NCI-H2227 (cell line): ENCODE measurements around the gene DOK1.

Source experiments
- DNase-seq: peaks from one replicate; lab custom pipeline; 2025; ENCODE audit not compliant: unreplicated experiment; lab: John Stamatoyannopoulos, UW

DOK1 gene

DNA sequence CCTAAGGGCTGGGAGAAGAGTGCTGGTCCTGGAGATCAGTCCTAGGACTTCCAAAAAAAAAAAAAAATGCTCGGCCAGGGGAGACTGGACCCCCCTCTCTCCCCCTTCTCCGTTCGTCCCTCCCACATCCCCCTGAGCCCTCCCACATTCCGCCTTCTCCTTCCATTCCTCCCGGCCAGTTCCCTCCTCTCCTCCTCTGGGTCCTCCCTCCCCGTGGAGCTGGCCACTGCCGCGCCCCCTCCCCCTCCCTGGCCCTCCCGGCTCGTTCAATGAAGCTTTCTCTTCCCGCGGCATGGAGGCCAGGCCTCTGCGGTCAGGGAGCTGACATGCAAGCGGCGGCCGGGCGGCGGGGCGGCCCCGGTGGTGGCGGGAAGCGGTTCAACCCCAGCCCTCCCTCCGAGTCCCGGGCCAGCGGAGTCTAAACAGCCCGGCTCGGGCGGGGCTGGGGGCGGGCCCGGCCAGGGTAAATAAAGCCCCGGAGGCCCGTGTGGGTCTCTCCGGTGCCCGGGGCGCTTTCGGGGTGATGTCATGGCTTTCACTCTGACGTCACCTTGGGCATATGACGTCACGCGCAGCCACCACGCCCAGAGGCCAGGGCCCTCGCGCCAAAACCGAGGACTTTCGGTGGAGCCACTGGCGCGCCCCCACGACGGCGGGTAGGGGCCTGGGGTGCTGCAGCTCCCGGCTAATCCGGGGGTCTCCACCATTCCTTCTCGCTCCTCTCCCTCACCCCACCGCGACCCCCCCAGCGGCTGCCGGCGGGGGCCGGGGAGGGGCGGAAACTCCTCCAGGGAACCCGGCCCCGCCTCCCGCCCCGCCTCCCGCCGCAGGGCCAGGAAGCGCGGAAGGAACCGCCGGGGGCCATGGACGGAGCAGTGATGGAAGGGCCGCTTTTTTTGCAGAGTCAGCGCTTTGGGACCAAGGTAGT, at the start of gene DOK1, which contains the start of gene LOXL3:
DOK1 (plus strand) TSS at position 829 of the 928 bp plus-strand sequence; CDS start at position 864, 35 bp downstream.
LOXL3 (minus strand) TSS at position 51 of the 928 bp plus-strand sequence. CDS start 1,308 bp downstream, outside the sequence.
- DNase-seq, result peak; percentile 91

DNA sequence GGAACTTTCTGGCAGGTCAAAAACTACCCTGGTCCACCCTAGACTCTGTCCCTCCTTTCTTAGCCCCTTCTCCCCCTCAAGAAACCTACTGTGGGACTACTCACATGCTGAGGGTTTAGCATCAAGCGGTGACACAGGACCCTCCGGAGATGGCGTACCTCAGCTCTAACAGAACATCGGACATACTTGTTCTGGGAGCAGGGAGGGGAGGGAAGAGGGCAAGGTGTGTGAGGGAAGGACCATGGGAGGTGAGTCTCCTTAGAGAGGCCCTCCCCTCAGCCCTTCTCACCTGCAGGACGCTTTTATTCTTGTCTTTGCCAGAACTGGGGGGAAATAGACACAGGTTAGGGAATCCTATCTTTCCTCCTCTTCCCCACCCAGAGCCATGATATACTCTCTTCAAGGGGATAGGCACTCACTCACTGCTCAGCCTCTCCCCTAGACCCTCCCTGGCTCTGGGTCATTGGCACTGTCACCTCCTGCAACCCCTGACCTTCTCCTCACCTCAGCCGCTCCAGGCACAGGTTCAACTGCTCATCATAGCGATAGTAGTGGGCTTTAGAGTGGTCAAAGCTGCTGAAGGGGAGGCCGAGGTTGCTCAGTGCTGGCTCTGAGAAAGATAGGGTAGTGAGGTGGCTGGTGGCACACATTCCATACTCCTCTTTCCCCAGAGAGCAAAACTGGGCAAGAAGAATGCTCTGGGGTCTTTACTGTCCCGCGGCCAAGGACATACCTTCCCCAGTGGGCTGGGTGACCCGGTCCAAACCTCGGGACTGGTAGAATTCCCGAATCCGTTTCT, 48.9 kb upstream of the DOK1 start:
- DNase-seq, result no peak

DNA sequence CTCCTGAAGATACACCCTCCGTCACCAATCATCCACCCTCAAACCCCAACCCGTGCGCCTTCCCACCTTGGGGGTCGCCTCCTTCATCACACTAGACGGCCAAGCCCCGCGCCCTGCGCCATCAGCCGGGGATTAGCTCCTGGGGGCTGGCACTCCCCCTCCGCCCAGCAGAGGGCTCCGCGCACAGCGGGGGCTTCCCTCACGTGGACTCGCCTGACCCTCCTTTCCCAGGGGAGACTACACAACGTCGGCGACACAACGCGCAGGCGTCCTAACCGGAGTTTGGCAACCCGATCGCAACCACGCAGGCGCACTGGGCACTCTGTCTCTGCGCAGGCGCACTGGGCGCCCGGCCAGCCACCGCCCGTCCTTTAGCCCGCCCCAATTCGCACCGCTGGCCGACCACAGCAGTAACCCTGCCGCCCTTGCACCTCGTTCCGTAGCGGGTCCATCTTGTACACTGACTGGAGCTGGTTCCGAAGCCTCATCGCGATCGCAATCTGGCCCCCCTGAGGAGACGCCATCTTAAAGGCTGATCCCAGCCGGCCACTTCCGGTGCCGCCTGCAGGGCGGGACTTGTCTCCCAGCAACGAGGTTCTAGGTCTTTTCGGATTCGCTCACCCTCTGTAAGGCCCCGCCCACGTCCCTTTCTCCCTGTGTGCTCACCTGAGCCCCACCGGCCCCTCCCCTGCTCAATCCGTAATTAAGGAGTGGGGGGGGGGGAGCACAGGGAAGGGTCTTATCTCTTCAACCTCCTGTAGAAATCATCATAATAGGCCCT, 47.2 kb upstream of the DOK1 start, which contains the start of gene PCGF1:
PCGF1 (minus strand) TSS at position 551 of the 781 bp plus-strand sequence; CDS start at position 524, 27 bp downstream.
- peak; percentile 99 for DNase-seq

DNA sequence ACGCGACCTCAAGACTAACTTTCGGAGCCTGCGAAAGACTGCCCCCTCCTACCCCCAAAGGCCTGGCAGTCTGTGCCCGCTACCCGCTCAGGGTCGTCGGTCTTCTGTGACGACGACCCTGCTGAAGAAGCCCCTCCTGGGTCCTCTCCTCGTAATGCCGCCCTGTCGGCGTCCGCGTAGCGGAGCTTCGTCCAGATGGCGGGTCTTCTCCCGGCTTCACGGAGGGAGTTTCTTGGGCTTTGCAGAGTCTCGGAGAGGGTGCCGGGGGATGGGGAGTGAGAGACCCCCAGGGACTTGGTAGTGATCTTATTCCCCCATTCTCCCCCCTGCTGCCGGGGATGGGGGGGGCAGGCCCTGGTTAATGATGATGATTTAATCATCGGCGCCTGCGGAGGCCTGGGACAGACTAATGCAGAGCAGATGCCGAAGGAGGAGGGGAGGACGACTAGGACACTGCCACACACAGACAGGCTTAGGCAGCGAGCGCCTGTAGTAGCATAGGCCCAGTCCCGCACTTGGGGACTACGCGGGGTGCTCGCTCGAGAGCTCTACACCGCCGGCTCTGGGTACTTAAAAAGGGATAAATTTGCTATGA, 46.5 kb upstream of the DOK1 start:
- peak; percentile 81 for DNase-seq

DNA sequence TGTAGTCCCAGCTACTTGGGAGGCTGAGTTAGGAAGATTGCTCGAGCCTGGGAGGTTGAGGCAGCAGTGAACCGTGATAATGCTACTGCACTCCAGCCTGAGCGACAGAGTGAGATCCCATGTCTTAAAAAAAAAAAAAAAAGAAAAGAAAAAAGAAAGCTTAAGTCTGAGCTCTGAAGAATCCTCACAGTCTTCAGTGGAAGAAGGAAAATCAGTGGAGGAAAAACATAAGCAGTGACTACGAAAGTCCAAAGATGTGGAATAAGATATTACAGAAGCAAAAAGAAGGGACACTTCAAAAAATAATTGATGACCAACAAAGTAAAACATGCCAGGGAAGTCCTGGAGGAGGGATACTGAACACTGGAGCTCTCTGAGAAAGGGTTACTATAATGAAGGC, 44.2 kb upstream of the DOK1 start:
- DNase-seq, result no peak

DNA sequence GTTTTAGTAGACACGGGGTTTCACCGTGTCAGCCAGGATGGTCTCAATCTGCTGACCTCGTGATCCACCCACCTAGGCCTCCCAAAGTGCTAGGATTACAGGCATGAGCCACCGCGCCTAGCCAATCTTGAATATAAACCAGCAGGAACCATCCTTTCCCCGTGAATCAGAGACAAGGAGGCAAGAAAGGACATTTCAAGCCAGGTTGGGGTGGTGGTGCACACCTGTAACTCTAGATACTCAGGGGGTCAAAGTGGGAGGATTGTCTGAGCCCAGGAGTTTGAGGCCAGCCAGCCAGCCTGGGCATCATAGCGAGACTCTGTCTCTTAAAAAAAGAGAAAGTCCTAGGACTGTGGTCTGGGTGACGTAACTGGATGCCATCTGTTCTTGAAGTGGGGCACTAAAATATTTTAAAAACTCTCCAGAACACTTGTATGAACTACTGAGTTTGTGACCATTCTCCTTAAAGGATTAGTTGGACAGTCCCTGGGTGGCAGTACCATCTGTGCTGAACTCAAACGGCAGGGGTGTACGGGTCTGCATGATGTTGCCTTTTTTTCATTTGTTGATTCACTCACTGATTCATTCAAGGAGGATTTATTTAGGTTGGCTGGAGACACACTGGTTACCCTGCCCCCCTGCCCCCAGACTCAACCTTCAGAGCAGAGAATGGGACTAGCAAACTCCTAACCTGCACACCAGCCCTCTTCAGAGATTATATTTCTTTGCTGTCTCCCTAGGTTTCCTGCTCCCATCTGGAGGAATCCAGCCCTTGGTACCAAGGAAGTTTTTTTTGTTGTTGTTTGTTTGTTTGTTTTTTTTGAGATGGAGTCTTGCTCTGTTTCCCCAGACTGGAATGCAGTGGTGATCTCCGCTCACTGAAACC, 43.2 kb upstream of the DOK1 start:
- DNase-seq, result no peak

DNA sequence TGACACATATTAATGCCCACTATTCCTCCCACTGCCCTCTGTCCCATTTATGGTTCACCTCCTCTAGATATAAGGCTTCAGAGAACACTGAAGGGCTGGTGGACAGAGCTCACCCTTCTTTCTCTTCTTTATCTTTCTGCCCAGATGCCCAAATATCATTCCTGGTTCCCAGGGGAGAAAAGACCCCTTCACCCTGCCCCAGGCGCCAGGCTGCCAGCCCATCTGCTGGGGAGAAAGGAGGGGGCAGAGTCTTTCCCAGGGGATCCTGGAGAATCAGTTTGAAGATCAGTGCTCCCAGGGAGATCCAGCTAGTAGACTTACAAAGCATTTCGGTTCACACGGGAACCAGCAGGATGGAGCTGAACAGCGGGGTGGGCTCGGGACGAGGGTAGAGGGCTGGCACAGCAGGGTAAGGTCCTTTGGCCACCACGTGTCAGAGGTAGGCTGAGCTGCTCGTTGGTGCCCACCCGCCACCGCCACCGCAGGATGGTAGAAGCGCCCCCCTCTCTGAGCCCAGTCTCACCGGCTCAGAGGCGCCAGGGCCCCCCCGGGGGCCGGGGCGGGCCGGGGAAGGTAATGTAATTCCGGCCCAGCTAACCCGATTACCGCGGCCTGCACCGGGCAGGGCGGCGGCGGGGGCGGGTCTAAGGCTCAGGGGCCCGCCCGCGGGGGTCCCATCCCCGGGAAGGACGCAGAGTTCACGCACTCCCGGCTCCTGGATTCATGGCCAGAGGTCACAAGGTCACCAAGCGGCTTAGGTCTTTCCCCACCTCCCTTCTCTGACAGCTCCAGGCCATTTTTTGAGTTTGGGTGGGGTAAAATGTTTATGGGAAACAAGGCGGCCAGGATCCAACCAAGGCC, 41.5 kb upstream of the DOK1 start:
- DNase-seq, result peak; percentile 63

DNA sequence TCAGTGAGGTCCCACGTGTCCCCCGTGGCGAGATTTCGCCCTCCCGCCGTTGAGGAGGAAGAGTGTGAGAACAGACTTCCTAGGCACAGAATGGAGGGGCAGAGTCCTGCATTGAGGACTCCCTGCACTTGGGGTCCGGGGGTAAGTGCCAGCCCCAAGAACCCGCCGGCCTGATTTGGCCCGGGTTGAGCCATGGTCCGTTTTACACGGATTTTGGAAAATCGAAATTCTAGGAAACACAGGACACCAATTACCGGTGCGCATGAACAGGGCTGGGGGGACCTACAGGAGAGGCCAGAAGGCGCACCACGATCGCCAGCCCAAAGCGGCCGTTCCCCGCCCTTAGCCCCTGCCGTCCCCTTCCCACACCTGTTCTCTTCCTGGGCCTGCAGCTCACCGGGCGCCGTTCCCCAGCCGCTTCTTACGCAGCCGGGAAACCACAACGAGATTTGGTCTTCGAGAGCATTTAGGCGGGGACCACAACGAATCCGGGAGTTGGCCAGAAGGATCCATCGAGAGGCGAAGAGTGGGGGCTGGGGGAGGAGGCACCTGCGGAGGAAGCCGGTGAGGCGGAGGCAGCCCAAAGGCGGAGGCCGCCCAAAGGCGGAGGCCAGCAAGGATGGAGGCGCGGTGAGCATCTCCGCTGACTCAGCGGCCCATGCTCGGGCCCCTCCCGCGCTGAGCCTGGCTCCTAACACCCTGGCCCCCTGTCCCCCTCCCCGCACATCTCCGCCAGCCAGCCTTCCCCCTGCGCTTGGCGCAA, 40.7 kb upstream of the DOK1 start:
- DNase-seq, result peak; percentile 78

DNA sequence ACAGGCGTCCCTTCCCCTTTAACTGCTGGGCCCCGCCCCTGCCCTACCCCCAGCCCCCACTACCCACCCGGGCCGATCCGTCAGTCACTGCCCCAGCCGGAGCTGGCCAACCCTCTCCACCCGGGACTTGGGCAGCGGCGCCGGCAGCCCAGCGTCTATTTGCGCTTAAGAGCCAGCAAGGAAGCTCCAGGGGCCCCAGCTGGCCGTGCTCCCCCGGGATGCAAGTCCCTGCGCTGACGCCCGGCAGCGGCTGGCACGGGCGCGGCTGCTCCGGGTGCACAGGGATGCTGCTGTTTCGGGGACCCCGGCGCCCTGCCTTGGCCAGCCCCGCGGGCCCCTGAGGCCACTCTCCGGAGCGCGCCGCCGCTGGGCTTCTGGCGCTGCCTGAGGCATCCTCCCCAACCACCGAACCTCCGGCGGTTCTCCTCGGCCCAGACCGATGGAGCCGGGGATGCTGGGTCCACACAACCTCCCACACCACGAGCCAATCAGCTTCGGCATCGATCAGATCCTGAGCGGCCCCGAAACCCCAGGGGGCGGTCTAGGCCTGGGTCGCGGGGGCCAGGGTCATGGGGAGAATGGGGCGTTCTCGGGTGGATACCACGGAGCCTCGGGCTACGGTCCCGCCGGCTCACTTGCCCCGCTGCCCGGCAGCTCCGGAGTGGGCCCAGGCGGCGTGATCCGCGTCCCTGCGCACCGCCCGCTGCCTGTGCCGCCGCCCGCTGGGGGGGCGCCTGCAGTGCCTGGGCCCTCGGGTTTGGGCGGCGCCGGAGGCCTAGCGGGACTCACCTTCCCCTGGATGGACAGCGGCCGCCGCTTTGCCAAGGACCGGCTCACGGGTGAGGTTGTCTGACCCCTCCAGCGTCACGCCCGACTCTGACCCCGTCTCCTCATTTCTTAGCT, 39.9 kb upstream of the DOK1 start, which contains the start of gene TLX2:
TLX2 (plus strand) TSS at position 83 of the 903 bp plus-strand sequence; CDS start at position 440, 357 bp downstream.
- DNase-seq, result no peak

DNA sequence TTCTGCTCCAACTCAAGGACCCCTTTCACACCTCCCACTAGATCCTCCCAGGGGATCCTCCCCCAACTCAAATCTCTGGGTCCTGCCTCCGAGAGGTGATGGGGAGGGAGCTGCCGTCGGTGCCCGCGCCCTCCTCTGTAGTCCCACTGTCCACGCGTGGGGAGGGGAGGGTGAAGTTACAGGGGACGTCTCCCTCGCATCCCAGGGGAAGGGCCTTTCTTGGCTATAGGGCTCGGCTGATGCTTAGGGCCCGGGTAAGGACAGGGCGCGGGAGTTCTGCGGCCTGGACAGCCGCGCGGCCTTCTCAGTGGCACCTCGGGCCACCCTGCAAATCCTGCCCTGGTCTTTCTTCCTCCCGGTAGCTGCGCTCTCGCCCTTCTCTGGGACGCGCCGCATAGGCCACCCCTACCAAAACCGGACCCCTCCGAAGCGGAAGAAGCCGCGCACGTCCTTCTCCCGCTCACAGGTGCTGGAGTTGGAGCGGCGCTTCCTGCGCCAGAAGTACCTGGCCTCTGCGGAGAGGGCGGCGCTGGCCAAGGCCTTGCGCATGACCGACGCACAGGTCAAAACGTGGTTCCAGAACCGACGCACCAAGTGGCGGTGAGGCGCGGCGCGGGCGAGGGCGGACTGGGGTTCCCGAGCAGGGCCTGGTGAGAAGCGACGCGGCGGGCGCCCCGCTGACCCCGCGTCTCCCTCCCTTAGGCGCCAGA, 39.1 kb upstream of the DOK1 start:
- no peak for DNase-seq

DNA sequence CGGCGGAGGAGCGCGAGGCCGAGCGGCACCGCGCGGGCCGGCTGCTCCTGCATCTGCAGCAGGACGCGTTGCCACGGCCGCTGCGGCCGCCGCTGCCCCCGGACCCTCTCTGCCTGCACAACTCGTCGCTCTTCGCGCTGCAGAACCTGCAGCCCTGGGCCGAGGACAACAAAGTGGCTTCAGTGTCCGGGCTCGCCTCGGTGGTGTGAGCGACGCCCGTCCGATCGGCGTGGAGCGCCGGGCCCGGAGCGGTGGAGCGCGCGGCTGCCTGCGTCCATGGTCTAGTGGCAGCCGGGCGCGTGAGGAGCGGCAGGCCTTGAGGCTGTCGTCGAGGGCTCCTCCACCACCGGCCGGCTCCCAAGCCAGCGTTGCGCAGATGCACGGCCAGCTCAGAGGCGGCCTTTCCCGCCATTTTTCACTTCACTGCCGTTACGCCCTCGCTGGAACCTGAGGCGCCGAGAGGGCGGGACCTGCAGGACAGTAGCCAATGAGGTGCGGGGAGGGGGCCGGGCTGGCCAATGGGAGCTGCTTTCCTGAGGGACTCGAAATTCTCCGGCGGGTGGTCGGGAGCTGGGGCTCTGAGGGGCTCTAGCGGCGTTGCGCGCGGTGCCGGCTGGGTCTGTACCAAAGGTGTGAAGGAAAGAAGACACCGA, 38.4 kb upstream of the DOK1 start:
- no peak for DNase-seq

DNA sequence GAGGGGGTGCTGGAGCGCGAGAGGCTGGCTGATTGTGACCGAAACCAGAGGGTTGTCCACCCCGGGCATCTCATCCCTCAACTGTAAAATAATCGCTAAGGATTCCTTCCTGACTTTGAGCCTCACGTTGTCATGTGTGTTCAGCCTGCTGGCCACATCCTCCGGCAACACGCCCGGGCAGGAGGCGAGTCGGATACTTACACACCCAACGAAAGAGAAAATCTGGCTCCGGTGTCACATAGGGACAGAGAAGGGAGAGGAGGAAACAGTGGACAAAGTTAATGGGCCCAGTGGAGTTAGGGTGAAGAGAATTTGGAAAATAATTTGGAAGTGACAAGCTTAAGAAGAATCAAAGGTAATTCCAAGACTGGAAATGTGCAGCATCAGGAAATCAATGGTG, 37.9 kb upstream of the DOK1 start:
- no peak for DNase-seq

DNA sequence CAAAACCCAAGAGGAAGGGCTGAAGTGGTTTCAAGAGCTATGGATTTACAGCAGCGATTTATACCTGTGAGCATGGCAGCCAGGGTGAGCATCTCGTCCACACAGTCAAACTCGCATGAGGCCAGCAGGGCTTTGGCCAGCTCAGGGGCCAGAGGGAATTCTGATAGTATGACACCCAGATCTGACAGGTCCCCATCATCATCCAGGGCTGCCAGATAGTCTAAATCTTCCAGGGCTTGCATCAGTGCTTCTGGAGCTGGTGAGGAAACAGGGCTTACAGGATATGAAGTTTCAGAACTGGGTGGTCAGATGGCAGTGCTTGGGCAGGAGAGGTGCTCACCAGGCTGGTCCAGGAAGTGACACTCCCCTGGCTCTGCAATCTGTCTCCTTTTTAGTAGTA, 32.0 kb upstream of the DOK1 start:
- no peak for DNase-seq

DNA sequence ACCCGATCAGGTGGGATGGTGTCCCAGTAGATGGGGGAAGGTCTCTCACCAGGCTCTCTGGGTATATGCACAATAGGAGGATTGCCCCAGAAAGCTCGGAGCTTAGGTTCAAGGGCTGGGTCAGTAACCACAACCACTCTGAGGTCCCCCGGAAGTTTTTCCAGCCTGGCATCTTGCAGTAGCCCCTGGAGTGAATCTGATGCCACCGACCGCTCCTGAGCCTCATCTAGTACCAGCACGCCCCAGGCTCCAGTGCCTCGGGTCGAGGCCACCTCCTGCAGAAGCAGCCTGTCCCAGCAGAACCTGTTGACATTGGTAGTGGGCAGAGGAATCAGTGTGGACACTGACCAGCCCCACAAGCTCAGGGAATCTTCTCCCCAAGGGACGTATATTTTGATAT, 30.5 kb upstream of the DOK1 start:
- no peak for DNase-seq

DNA sequence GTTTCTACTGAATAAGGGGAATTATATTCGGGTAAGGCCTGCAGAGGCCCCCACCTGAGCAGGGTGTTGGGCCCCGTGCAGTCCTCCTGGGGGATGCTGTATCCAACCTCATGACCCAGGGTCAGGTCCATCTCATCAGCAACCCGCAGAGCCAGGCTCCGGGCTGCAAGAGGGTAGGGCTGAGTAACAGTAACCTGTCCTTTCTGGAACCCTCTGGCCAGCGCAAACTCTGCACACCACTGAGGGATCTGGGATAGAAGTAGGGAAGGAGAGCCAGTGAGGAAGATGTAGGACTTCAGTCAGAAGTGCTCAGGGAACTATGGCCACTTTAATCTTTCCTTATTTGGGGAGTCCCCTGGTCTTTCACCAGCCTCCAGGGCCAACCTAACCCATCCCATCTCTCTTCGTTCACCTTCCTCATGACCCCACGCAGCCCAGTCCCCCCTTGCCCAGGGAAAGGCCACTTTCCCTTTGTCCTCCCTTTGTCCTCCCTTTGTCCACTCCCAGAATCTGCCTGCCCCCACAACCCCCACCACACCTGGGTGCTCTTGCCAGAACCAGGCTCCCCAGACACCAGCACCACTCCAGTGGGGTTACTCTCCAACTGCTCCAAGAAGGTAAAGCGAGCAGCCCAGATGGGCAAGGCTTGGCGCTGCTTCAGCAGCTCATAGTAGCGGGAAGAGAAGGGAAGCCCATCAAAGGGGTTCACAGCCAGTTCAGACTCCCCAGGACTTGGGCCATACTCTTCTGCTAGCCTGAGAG, 29.4 kb upstream of the DOK1 start:
- DNase-seq, result no peak
